Testis (tissue), 5 donors: ENCODE data around the gene SMIM23. TPM values are rescaled to one million over a fixed set of nuclear protein-coding genes. Genes with fewer than 3 reads are reported as not detected.

ENCODE experiments used
- DNase-seq: peaks from one replicate; pipeline ENCODE4 v3.0.0-alpha.2; 2019
- H3K27ac ChIP-seq, 2 donors: fragments of 200-600 bp; sonication (generic); one replicate each; pipeline ENCODE4 v1.5.1; 2019
- H3K27me3 ChIP-seq: fragments of 200-600 bp; sonication (generic); one replicate; pipeline ENCODE4 v1.5.1; 2019
- H3K36me3 ChIP-seq: fragments of 200-600 bp; sonication (generic); one replicate; pipeline ENCODE4 v1.5.1; 2017; ENCODE audit warnings: low read depth; ENCODE audit errors: missing control alignments
- H3K4me1 ChIP-seq: fragments of 200-600 bp; sonication (generic); one replicate; pipeline ENCODE4 v1.5.1; 2019
- H3K4me3 ChIP-seq, 2 donors: fragments of 200-600 bp; sonication (generic); one replicate each; pipeline ENCODE4 v1.5.1; 2017 to 2019
- H3K9me3 ChIP-seq: fragments of 200-600 bp; sonication (generic); one replicate; pipeline ENCODE4 v1.5.1; 2017
- POLR2A ChIP-seq: fragments of 450-650 bp; IDR thresholded peaks from one replicate; pipeline ENCODE4 v1.6.1; 2017; ENCODE audit warnings: antibody characterized with exemption, mild to moderate bottlenecking, moderate library complexity
- WGBS, 2 donors: methylation state at CpG; one replicate each; pipeline ENCODE4 v1.1.5; 2018; 5-methylcytosine and 5-hydroxymethylcytosine counted together
- intact Hi-C: fragments of 100-400 bp; cut with DNase I; formaldehyde crosslinking; loops from one replicate; pipeline ENCODE4 v1.15.1; 2023; ENCODE audit warnings: low total_unique reads
- long read RNA-seq, 2 donors: transcript quantifications; one replicate each; lab custom pipeline, GENCODE V29; 2026
- polyA plus RNA-seq: library from polyadenylated mRNA; stranded (reverse); fragments of 350-450 nt; fragmentation: Illumina TruSeq; extraction: RNeasy Lipid Tissue Mini Kit (QIAGEN cat#74804); gene quantifications from one replicate; pipeline ENCODE4 v1.2.3, GENCODE V29; 2014; ENCODE audit warnings: low read depth, low replicate concordance; ENCODE audit not compliant: insufficient read depth
- total RNA-seq, 2 donors: library from RNA; depleted of rRNA; stranded (reverse); fragments of >200 nt; gene quantifications; one replicate each; pipeline ENCODE4 v1.2.3, GENCODE V29; 2016
- TF ChIP-seq, protein P1 (sequence below), 3 experiments: fragments of 450-650 bp in 2 of 3; fragments of 200-600 bp in 1 of 3; sonication (generic) in 1 of 3; IDR thresholded peaks; one replicate each; pipeline ENCODE4 v1.5.1; 2016 to 2019; ENCODE audit warnings: antibody characterized with exemption in 3 of 3, mild to moderate bottlenecking in 2 of 3, moderate library complexity in 1 of 3

The SMIM23 gene
- 1 to 10 TPM; 1.4 to 3.4 TPM for total RNA-seq
- 24.4 TPM for polyA plus RNA-seq
- long read RNA-seq, donor 1 = 0 reads
- long read RNA-seq, donor 2 = 0 reads

- Histone ChIP-seq H3K27me3 (no peaks in the 10 kb centered on the region), H3K36me3 (no peaks in the 10 kb centered on the region), H3K9me3 (no peaks in the 10 kb centered on the region), H3K4me1 (no peaks in the 10 kb centered on the region), H3K4me3 (no peak within 1 kb of the TSS), H3K27ac (no peak within 1 kb of the TSS)
- intact Hi-C loops = no loop called here
- TF ChIP-seq, protein P1, sequence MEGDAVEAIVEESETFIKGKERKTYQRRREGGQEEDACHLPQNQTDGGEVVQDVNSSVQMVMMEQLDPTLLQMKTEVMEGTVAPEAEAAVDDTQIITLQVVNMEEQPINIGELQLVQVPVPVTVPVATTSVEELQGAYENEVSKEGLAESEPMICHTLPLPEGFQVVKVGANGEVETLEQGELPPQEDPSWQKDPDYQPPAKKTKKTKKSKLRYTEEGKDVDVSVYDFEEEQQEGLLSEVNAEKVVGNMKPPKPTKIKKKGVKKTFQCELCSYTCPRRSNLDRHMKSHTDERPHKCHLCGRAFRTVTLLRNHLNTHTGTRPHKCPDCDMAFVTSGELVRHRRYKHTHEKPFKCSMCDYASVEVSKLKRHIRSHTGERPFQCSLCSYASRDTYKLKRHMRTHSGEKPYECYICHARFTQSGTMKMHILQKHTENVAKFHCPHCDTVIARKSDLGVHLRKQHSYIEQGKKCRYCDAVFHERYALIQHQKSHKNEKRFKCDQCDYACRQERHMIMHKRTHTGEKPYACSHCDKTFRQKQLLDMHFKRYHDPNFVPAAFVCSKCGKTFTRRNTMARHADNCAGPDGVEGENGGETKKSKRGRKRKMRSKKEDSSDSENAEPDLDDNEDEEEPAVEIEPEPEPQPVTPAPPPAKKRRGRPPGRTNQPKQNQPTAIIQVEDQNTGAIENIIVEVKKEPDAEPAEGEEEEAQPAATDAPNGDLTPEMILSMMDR (IDR thresholded peaks at IDR 0.05) = no peak
- TF ChIP-seq POLR2A = no peak
- DNase-seq = no peak
Measured at GRCh38 chr5:171785517-171785916, at the start of gene SMIM23. Gene SMIM23 (plus strand): TSS chr5:171785817. CDS start chr5:171785872, 55 bp downstream.

- intact Hi-C loops = no loop called here
- Histone ChIP-seq H3K9me3 (no peaks in the 10 kb centered on the region), H3K36me3 (no peaks in the 10 kb centered on the region), H3K4me1 (no peaks in the 10 kb centered on the region), H3K4me3 (no peak overlapping the region), H3K27ac (no peak overlapping the region), H3K27me3 (no peaks in the 10 kb centered on the region)
- no peak for TF ChIP-seq POLR2A
- TF ChIP-seq, protein P1 (IDR thresholded peaks at IDR 0.05) = no peak
- 64 to 80% methylated on average over 4 to 11 of the region's 11 CpGs for WGBS, 2 donors
- no peak for DNase-seq
Measured at GRCh38 chr5:171736976-171737891, 48.4 kb upstream of the SMIM23 start.

GRCh38 chr5:171738501-171738900, 47.1 kb upstream of the SMIM23 start:
- TF ChIP-seq, protein P1 (IDR thresholded peaks at IDR 0.05) = no peak
- no peak for TF ChIP-seq POLR2A
- WGBS, 2 donors = 75 to 80% methylated on average over 8 of the region's 8 CpGs
- intact Hi-C loops = no loop called here

GRCh38 chr5:171739271-171739670, 46.3 kb upstream of the SMIM23 start:
- Histone ChIP-seq H3K4me3 (no peak overlapping the region), H3K27ac (no peak overlapping the region), H3K4me1 (no peaks in the 10 kb centered on the region), H3K9me3 (no peaks in the 10 kb centered on the region), H3K36me3 (no peaks in the 10 kb centered on the region), H3K27me3 (no peaks in the 10 kb centered on the region)
- intact Hi-C loops = no loop called here
- 89 to 92% methylated on average over 6 of the region's 6 CpGs for WGBS, 2 donors
- TF ChIP-seq, protein P1 (IDR thresholded peaks at IDR 0.05) = no peak
- TF ChIP-seq POLR2A = no peak
- DNase-seq = no peak

More at GRCh38 chr5:171738501-171738900, 47.1 kb upstream of the SMIM23 start:
- H3K4me1 ChIP-seq = no peaks in the 10 kb centered on the region
- H3K27me3 ChIP-seq = no peaks in the 10 kb centered on the region
- DNase-seq = no peak
- H3K9me3 ChIP-seq = no peaks in the 10 kb centered on the region
- no peak overlapping the region for H3K27ac ChIP-seq
- H3K36me3 ChIP-seq = no peaks in the 10 kb centered on the region
- H3K4me3 ChIP-seq = no peak overlapping the region
